HG03460 (cell line): ENCODE results near the gene CCDC92B.
"Not testable (repeated sequence)": the region's sequence is repeated elsewhere in the genome, so short reads cannot be mapped to it uniquely, and the experiment has no call there.

Experiments
- ATAC-seq: cut with Tn5 transposase; IDR thresholded peaks from one replicate; pipeline ENCODE4 v1.9.1; 2021; ENCODE audit not compliant: unreplicated experiment

The CCDC92B gene

GRCh38 chr17:2691069-2691871 lies 58.2 kb downstream of the CCDC92B start:
- no peak for ATAC-seq

- no peak for ATAC-seq
Measured at GRCh38 chr17:2690165-2691068, 59.0 kb downstream of the CCDC92B start.

- ATAC-seq: no peak
Measured at GRCh38 chr17:2689411-2690164, 59.9 kb downstream of the CCDC92B start.

GRCh38 chr17:2688351-2689342 lies 60.8 kb downstream of the CCDC92B start:
- no peak for ATAC-seq

GRCh38 chr17:2687074-2687418 lies 62.4 kb downstream of the CCDC92B start:
- no peak for ATAC-seq

GRCh38 chr17:2685696-2686095 lies 63.8 kb downstream of the CCDC92B start:
- ATAC-seq: no peak

- no peak for ATAC-seq
Measured at GRCh38 chr17:2684549-2684948, 64.9 kb downstream of the CCDC92B start.

GRCh38 chr17:2683912-2684311 lies 65.5 kb downstream of the CCDC92B start:
- no peak for ATAC-seq

GRCh38 chr17:2682176-2682938 lies 67.1 kb downstream of the CCDC92B start:
- no peak for ATAC-seq

GRCh38 chr17:2681650-2682049 lies 67.8 kb downstream of the CCDC92B start:
- ATAC-seq: no peak

GRCh38 chr17:2680961-2681360 lies 68.5 kb downstream of the CCDC92B start:
- no peak for ATAC-seq

- ATAC-seq: not testable (repeated sequence)
Measured at GRCh38 chr17:2679247-2679646, 70.2 kb downstream of the CCDC92B start.
